GM12878 (cell line): ENCODE measurements around the gene LRRC15.

Source experiments
- BHLHE40 ChIP-seq, 2 experiments: fragments of 450-650 bp in 1 of 2; IDR thresholded peaks; 2 replicates each; pipeline ENCODE4 v1.6.1; 2011 to 2017; ENCODE audit warnings: low read depth in 2 of 2, borderline replicate concordance in 1 of 2, improper control_type of control experiment in 1 of 2, low read length in 1 of 2, mild to moderate bottlenecking in 1 of 2
- BRCA1 ChIP-seq: IDR thresholded peaks from 2 replicates; pipeline ENCODE4 v1.6.1; 2011; ENCODE audit warnings: low read depth, low read length, improper control_type of control experiment
- EZH2 ChIP-seq: IDR thresholded peaks from 2 replicates; pipeline ENCODE4 v1.6.1; 2012; ENCODE audit warnings: low read depth, mild to moderate bottlenecking, control low read depth, inconsistent platforms, low read length, borderline replicate concordance; ENCODE audit not compliant: control insufficient read depth
- MEF2B ChIP-seq: fragments of 450-650 bp; IDR thresholded peaks from 2 replicates; pipeline ENCODE4 v1.6.1; 2018; ENCODE audit warnings: mild to moderate bottlenecking, moderate library complexity; ENCODE audit not compliant: partially characterized antibody, poor library complexity, severe bottlenecking
- PML ChIP-seq: IDR thresholded peaks from 2 replicates; pipeline ENCODE4 v1.6.1; 2012; ENCODE audit warnings: low read length, inconsistent platforms
- TF ChIP-seq, protein P1 (sequence below), 3 experiments: IDR thresholded peaks in 2 of 3; conservative IDR thresholded peaks in 1 of 3; 2 replicates each; pipeline ENCODE4 v1.5.1; 2011; ENCODE audit warnings: low read depth in 3 of 3, low read length in 3 of 3, mild to moderate bottlenecking in 3 of 3, control low read depth in 2 of 3, moderate library complexity in 2 of 3, inconsistent platforms in 1 of 3, mixed read lengths in 1 of 3; ENCODE audit not compliant: control insufficient read depth in 2 of 3, insufficient read depth in 1 of 3; ENCODE audit errors: extremely low read depth in 1 of 3

DNA sequence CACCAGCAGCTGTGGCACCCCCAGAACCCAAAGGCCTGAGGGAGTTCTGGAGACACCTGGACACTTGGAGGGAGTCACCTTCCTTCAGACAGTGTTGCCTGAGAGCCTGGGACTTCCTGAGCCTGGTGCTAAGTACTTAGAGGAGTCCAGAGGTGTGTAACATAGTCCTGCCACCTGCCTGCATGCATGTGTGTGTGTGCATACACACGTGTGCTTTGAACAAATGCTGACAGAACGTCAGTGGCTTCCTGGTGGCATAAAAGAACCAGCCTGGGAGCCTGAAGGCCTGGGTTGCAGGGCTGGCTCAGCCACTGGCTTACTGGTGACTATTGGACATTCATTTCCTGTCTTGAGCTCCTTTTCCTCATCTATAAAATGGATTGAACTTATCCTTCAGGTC is 15.2 kb downstream of the LRRC15 start:
- TF ChIP-seq BHLHE40 (IDR thresholded peaks at IDR 0.05; ENCODE audit: borderline replicate concordance in 1 of 2, low read depth in 2 of 2, low read length in 1 of 2) (no peak), EZH2 (no peak), BRCA1 (no peak), PML (no peak), MEF2B (no peak)
- TF ChIP-seq, protein P1, sequence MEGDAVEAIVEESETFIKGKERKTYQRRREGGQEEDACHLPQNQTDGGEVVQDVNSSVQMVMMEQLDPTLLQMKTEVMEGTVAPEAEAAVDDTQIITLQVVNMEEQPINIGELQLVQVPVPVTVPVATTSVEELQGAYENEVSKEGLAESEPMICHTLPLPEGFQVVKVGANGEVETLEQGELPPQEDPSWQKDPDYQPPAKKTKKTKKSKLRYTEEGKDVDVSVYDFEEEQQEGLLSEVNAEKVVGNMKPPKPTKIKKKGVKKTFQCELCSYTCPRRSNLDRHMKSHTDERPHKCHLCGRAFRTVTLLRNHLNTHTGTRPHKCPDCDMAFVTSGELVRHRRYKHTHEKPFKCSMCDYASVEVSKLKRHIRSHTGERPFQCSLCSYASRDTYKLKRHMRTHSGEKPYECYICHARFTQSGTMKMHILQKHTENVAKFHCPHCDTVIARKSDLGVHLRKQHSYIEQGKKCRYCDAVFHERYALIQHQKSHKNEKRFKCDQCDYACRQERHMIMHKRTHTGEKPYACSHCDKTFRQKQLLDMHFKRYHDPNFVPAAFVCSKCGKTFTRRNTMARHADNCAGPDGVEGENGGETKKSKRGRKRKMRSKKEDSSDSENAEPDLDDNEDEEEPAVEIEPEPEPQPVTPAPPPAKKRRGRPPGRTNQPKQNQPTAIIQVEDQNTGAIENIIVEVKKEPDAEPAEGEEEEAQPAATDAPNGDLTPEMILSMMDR (IDR thresholded peaks at IDR 0.05 in 2 of 3, conservative IDR thresholded peaks at IDR 0.05 in 1 of 3; ENCODE audit: control insufficient read depth in 2 of 3, extremely low read depth in 1 of 3, insufficient read depth in 1 of 3, low read depth in 3 of 3, low read length in 3 of 3), result no peak
